ENCODE data around the gene PRKAG1. TPM values are rescaled to one million over a fixed set of nuclear protein-coding genes. Genes with fewer than 3 reads are reported as not detected.

PRKAG1 gene
- total and polyA plus RNA-seq, 10 of the 15 experiments (the other 5 are each of a cell fraction or from before 2014, with no cell fraction given) = 44.5 to 91.6 (median 60.9) TPM

DNA sequence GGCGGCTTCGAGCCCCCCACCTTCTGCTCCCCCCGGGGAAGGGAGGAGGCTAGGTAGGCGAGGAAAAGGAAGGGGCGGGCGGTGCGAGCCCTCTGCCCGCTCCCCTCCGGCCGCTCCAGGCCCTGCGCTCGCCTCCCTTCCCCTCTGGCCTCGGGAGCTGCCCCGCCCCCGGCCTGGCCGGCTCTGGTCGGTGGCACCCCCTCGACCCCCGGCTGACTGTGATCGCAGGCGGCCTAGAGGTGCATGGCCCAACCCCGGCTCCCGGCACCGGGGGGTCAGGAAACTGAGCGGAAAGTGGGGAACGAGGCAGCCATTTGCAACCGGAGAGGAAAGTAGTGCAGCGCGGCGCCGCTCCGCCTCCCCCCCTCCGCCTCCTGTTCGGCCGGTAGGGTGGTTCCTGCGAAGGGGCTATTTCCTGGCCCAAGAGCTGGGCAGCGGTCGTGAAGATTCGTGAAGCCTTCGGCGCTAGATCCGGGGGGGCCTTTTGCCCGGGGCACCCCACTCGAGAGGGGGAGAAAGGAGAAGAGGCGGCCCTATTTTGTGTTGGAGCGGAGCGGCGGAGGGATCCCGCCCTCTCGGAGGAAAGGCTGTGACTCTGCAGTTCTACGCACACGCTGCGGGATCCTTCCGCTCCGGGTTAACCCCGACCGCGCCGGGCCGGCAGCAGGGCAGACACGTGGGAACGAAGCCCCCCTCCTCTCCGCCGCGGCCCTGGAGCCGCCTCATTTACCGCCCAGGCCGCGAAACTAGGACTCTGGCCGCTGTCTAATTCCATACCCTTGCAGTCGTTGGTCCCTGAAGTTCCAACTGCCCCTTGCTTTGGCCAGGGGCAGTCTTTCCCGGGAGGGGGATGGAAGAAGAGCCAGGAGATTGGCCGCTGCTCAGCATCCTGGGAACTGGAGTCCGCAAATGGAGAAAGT is 41.9 kb upstream of the PRKAG1 start, which contains the start of gene KMT2D (continued):
- TF ChIP-seq SMARCA5 (IDR thresholded peaks at IDR 0.05) = peak; percentile 93
- TF ChIP-seq MLLT1 (IDR thresholded peaks at IDR 0.05) = peak; percentile 98
- TF ChIP-seq TCF3 (IDR thresholded peaks at IDR 0.05; ENCODE audit: borderline replicate concordance, insufficient read depth, low read depth, low read length) = peak; percentile 65; the same call in 1 of the 2 replicates
- TF ChIP-seq SIN3A (IDR thresholded peaks at IDR 0.05; ENCODE audit: low read depth, low read length) = no peak; the same call in none of the 2 replicates
- TF ChIP-seq TCF7 (IDR thresholded peaks at IDR 0.05; ENCODE audit: borderline replicate concordance) = peak; percentile 78
- no peak; a peak in 1 of 4 replicates for TF ChIP-seq ETV6 (conservative IDR thresholded peaks at IDR 0.05 in 1 of 2, IDR thresholded peaks at IDR 0.05 in 1 of 2; ENCODE audit: borderline replicate concordance in 1 of 2, low read depth in 1 of 2)
- TF ChIP-seq ATF7 (IDR thresholded peaks at IDR 0.05; ENCODE audit: low read depth) = peak; percentile 81
- TF ChIP-seq POLR2A (IDR thresholded peaks at IDR 0.05; ENCODE audit: low read depth, low read length) = peak; percentile 80
- peak; percentile 81; the same call in 1 of the 2 replicates for TF ChIP-seq ZNF207 (IDR thresholded peaks at IDR 0.05; ENCODE audit: borderline replicate concordance)
- TF ChIP-seq SMAD1 (IDR thresholded peaks at IDR 0.05; ENCODE audit: low read depth, partially characterized antibody) = no peak
- TF ChIP-seq SP1 (IDR thresholded peaks at IDR 0.05; ENCODE audit: low read depth, low read length) = peak; percentile 71
- TF ChIP-seq WRNIP1 (IDR thresholded peaks at IDR 0.05; ENCODE audit: borderline replicate concordance, low read depth, low read length) = no peak
- TF ChIP-seq GABPA (IDR thresholded peaks at IDR 0.05; ENCODE audit: low read depth) = peak; percentile 55; the same call in 1 of the 2 replicates
- no peak for TF ChIP-seq CHD1 (IDR thresholded peaks at IDR 0.05; ENCODE audit: low read depth, low read length)
- peak; percentile 96 for TF ChIP-seq IKZF1 (conservative IDR thresholded peaks at IDR 0.05)
- TF ChIP-seq MEF2A (IDR thresholded peaks at IDR 0.05; ENCODE audit: insufficient read depth, low read depth, low read length) = no peak
- TF ChIP-seq CEBPB (IDR thresholded peaks at IDR 0.05; ENCODE audit: borderline replicate concordance in 1 of 2, low read depth in 2 of 2, low read length in 2 of 2) = 0 out of 4 replicates have a peak, but pooled peaks of 1 of the 2 experiments have one; percentile 6
- TF ChIP-seq TCF12 (IDR thresholded peaks at IDR 0.05; ENCODE audit: low read depth, low read length) = peak; percentile 16; the same call in 1 of the 2 replicates
- peak; percentile 87; the same call in 1 of the 2 replicates for TF ChIP-seq CBFB (IDR thresholded peaks at IDR 0.05; ENCODE audit: low read depth)
- TF ChIP-seq CHD2 (IDR thresholded peaks at IDR 0.05; ENCODE audit: borderline replicate concordance, low read depth, low read length) = peak; percentile 98
- TF ChIP-seq FOXM1 (IDR thresholded peaks at IDR 0.05; ENCODE audit: low read depth, low read length) = no peak
- TF ChIP-seq, protein P1, sequence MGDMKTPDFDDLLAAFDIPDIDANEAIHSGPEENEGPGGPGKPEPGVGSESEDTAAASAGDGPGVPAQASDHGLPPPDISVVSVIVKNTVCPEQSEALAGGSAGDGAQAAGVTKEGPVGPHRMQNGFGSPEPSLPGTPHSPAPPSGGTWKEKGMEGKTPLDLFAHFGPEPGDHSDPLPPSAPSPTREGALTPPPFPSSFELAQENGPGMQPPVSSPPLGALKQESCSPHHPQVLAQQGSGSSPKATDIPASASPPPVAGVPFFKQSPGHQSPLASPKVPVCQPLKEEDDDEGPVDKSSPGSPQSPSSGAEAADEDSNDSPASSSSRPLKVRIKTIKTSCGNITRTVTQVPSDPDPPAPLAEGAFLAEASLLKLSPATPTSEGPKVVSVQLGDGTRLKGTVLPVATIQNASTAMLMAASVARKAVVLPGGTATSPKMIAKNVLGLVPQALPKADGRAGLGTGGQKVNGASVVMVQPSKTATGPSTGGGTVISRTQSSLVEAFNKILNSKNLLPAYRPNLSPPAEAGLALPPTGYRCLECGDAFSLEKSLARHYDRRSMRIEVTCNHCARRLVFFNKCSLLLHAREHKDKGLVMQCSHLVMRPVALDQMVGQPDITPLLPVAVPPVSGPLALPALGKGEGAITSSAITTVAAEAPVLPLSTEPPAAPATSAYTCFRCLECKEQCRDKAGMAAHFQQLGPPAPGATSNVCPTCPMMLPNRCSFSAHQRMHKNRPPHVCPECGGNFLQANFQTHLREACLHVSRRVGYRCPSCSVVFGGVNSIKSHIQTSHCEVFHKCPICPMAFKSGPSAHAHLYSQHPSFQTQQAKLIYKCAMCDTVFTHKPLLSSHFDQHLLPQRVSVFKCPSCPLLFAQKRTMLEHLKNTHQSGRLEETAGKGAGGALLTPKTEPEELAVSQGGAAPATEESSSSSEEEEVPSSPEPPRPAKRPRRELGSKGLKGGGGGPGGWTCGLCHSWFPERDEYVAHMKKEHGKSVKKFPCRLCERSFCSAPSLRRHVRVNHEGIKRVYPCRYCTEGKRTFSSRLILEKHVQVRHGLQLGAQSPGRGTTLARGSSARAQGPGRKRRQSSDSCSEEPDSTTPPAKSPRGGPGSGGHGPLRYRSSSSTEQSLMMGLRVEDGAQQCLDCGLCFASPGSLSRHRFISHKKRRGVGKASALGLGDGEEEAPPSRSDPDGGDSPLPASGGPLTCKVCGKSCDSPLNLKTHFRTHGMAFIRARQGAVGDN (IDR thresholded peaks at IDR 0.05) = 0 out of 2 replicates have a peak, but pooled peaks have one; percentile 20
- no peak for TF ChIP-seq ZBTB33 (IDR thresholded peaks at IDR 0.05)

Measured in GM12878 (cell line).